Astrocyte (in vitro differentiated cells and primary cell): ENCODE measurements around the gene UST. TPM values are rescaled to one million over a fixed set of nuclear protein-coding genes. Genes with fewer than 3 reads are reported as not detected.

ENCODE experiments used
- DNase-seq: peaks from one replicate; pipeline ENCODE4 v3.0.0-alpha.2; 2010; ENCODE audit warnings: low read depth
- FAIRE-seq: peaks from 2 replicates; lab custom pipeline; 2011; peaks lifted over from hg19 to GRCh38; lab: Jason Lieb, UNC
- H2AFZ ChIP-seq: 2 replicates; pipeline ENCODE4 v1.6.0; 2012; ENCODE audit warnings: low read depth, low read length, inconsistent platforms
- H3K27ac ChIP-seq: 2 replicates; pipeline ENCODE4 v1.5.1; 2011; ENCODE audit warnings: low read depth, low read length, inconsistent platforms
- H3K27me3 ChIP-seq: 2 replicates; pipeline ENCODE4 v1.6.0; 2011; ENCODE audit warnings: low read length, inconsistent platforms; ENCODE audit not compliant: insufficient read depth
- H3K36me3 ChIP-seq: 2 replicates; pipeline ENCODE4 v1.5.1; 2011; ENCODE audit warnings: low read length, inconsistent platforms; ENCODE audit not compliant: insufficient read depth
- H3K4me1 ChIP-seq: 2 replicates; pipeline ENCODE4 v1.5.1; 2011; ENCODE audit warnings: low read length, inconsistent platforms; ENCODE audit not compliant: insufficient read depth
- H3K4me2 ChIP-seq: 2 replicates; pipeline ENCODE4 v1.6.0; 2012; ENCODE audit warnings: low read length, inconsistent platforms
- H3K4me3 ChIP-seq: 2 replicates; pipeline ENCODE4 v1.5.1; 2011; ENCODE audit warnings: low read depth, mild to moderate bottlenecking, low read length, inconsistent platforms; ENCODE audit not compliant: insufficient read depth
- H3K79me2 ChIP-seq: 2 replicates; pipeline ENCODE4 v1.6.0; 2012; ENCODE audit warnings: mild to moderate bottlenecking, low read length, inconsistent platforms; ENCODE audit not compliant: insufficient read depth
- H3K9ac ChIP-seq: 2 replicates; pipeline ENCODE4 v1.6.0; 2012; ENCODE audit warnings: mild to moderate bottlenecking, low read length, inconsistent platforms
- H3K9me3 ChIP-seq: 2 replicates; pipeline ENCODE4 v1.5.1; 2012; ENCODE audit warnings: low read depth, mild to moderate bottlenecking, low read length, inconsistent platforms; ENCODE audit not compliant: insufficient read depth
- H4K20me1 ChIP-seq: 2 replicates; pipeline ENCODE4 v1.6.0; 2012; ENCODE audit warnings: low read length, inconsistent platforms; ENCODE audit not compliant: insufficient read depth
- H3K27ac Mint-ChIP-seq: one replicate; pipeline ENCODE4 v1.8.0; 2021; ENCODE audit warnings: mild to moderate bottlenecking, mixed read lengths; ENCODE audit not compliant: unreplicated experiment
- H3K27me3 Mint-ChIP-seq: one replicate; pipeline ENCODE4 v1.8.0; 2021; ENCODE audit warnings: low read depth, mixed read lengths; ENCODE audit not compliant: unreplicated experiment
- H3K36me3 Mint-ChIP-seq: one replicate; pipeline ENCODE4 v1.8.0; 2021; ENCODE audit warnings: low read depth, mixed read lengths; ENCODE audit not compliant: unreplicated experiment
- H3K4me1 Mint-ChIP-seq: one replicate; pipeline ENCODE4 v1.8.0; 2021; ENCODE audit warnings: low read depth, mixed read lengths; ENCODE audit not compliant: unreplicated experiment
- H3K4me3 Mint-ChIP-seq: one replicate; pipeline ENCODE4 v1.8.0; 2021; ENCODE audit warnings: mild to moderate bottlenecking, moderate library complexity, mixed read lengths; ENCODE audit not compliant: unreplicated experiment
- H3K9me3 Mint-ChIP-seq: one replicate; pipeline ENCODE4 v1.8.0; 2021; ENCODE audit warnings: mild to moderate bottlenecking, mixed read lengths; ENCODE audit not compliant: unreplicated experiment
- CTCF ChIP-seq: IDR thresholded peaks from 2 replicates; pipeline ENCODE4 v1.5.1; 2011; ENCODE audit warnings: low read depth, mild to moderate bottlenecking, inconsistent platforms, low read length, moderate library complexity; ENCODE audit not compliant: insufficient read depth
- EZH2 ChIP-seq: IDR thresholded peaks from 2 replicates; pipeline ENCODE4 v1.6.1; 2012; ENCODE audit warnings: mild to moderate bottlenecking, low read length, inconsistent platforms; ENCODE audit not compliant: insufficient read depth
- total RNA-seq: library from RNA; stranded (reverse); gene quantifications from 2 replicates; pipeline ENCODE4 v1.2.1, GENCODE V29; 2021

Gene UST
- total RNA-seq, 1 donor from 2014 or later, result 15.3 TPM

DNA sequence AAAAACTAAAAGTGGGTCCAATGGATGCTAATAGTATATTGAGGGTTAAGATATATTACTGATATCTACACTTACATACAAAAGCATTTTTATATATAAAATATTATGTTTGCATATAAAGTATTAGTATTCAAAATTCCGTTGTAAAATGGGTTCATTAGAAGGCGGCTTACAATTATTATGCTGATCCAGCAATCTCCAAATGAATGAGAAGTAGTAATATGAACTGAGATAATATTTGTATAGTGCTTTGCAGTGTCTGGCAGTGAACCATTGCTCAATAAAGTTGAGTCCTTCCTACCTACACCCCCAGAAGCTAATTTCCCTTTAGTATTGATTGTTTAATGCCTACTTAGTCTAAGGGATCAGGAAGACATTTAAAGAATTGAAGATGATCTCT, 146.2 kb downstream of the UST start:
- FAIRE-seq, result no peak
- TF ChIP-seq EZH2 (no peak), CTCF (no peak)

GRCh38 chr6:148893481-148893880, 146.7 kb downstream of the UST start:
- no peak overlapping the region for H2AFZ ChIP-seq
- H3K36me3 ChIP-seq, result no peaks in the 10 kb centered on the region
- no peaks in the 10 kb centered on the region for H4K20me1 ChIP-seq
- H3K4me2 ChIP-seq, result no peak overlapping the region
- DNase-seq, result no peak
- Mint-ChIP-seq H3K4me3 (no peak overlapping the region), H3K4me1 (peaks cover 2% of the 10 kb centered on the region), H3K9me3 (peaks cover 2% of the 10 kb centered on the region), H3K27me3 (no peaks in the 10 kb centered on the region), H3K36me3 (peaks cover 4% of the 10 kb centered on the region), H3K27ac (no peak overlapping the region)
- no peak overlapping the region for H3K27ac ChIP-seq
- H3K4me1 ChIP-seq, result no peaks in the 10 kb centered on the region
- TF ChIP-seq EZH2, result no peak
- TF ChIP-seq CTCF, result no peak
- H3K27me3 ChIP-seq, result no peaks in the 10 kb centered on the region
- no peak for FAIRE-seq
- no peaks in the 10 kb centered on the region for H3K9me3 ChIP-seq
- no peak overlapping the region for H3K9ac ChIP-seq
- H3K4me3 ChIP-seq, result no peak overlapping the region
- no peaks in the 10 kb centered on the region for H3K79me2 ChIP-seq

More for the DNA sequence above, 146.2 kb downstream of the UST start:
- no peak overlapping the region for H3K4me2 ChIP-seq
- no peak for DNase-seq
- H2AFZ ChIP-seq, result no peak overlapping the region
- Mint-ChIP-seq H3K9me3 (peaks cover 2% of the 10 kb centered on the region), H3K27me3 (no peaks in the 10 kb centered on the region), H3K4me3 (no peak overlapping the region), H3K4me1 (peaks cover 2% of the 10 kb centered on the region), H3K36me3 (peaks cover 4% of the 10 kb centered on the region), H3K27ac (no peak overlapping the region)
- no peaks in the 10 kb centered on the region for H3K79me2 ChIP-seq
- H3K4me1 ChIP-seq, result no peaks in the 10 kb centered on the region
- H3K9ac ChIP-seq, result no peak overlapping the region
- H3K4me3 ChIP-seq, result no peak overlapping the region
- no peaks in the 10 kb centered on the region for H3K9me3 ChIP-seq
- no peaks in the 10 kb centered on the region for H3K36me3 ChIP-seq
- no peak overlapping the region for H3K27ac ChIP-seq
- no peaks in the 10 kb centered on the region for H3K27me3 ChIP-seq
- no peaks in the 10 kb centered on the region for H4K20me1 ChIP-seq

GRCh38 chr6:148898376-148899014, 151.7 kb downstream of the UST start:
- H3K9me3 Mint-ChIP-seq, result peaks cover 7% of the 10 kb centered on the region
- peaks cover 8% of the 10 kb centered on the region for H3K36me3 Mint-ChIP-seq
- no peak overlapping the region for H3K4me2 ChIP-seq
- H3K27me3 ChIP-seq, result no peaks in the 10 kb centered on the region
- H3K4me3 ChIP-seq, result no peak overlapping the region
- no peak for TF ChIP-seq CTCF
- no peak for TF ChIP-seq EZH2
- H3K79me2 ChIP-seq, result no peaks in the 10 kb centered on the region
- H2AFZ ChIP-seq, result no peak overlapping the region
- no peak for DNase-seq
- H3K27ac Mint-ChIP-seq, result no peak overlapping the region
- no peak overlapping the region for H3K27ac ChIP-seq
- no peak for FAIRE-seq
- no peak overlapping the region for H3K9ac ChIP-seq
- H3K4me3 Mint-ChIP-seq, result no peak overlapping the region
- no peaks in the 10 kb centered on the region for H3K36me3 ChIP-seq
- no peaks in the 10 kb centered on the region for H4K20me1 ChIP-seq
- no peaks in the 10 kb centered on the region for H3K27me3 Mint-ChIP-seq
- H3K4me1 Mint-ChIP-seq, result no peaks in the 10 kb centered on the region
- H3K9me3 ChIP-seq, result no peaks in the 10 kb centered on the region
- H3K4me1 ChIP-seq, result no peaks in the 10 kb centered on the region
